CD4-positive, alpha-beta T cell (primary cell): Measurements from ENCODE around the gene PIR. TPM values are rescaled to one million over a fixed set of nuclear protein-coding genes. Genes with fewer than 3 reads are reported as not detected.

Source experiments
- ATAC-seq: fragments of 200-7000 bp; cut with Tn5 transposase; one replicate; pipeline ENCODE4 v1.10.0; 2022; ENCODE audit warnings: mild to moderate bottlenecking; ENCODE audit not compliant: poor library complexity
- CTCF ChIA-PET: fragments of 350-600 bp; sonication (Branson Sonifier 250); formaldehyde crosslinking; loops from one replicate; lab custom pipeline; 2021; ENCODE audit warnings: antibody characterized with exemption, inconsistent platforms; lab: Charles Lee
- POLR2A ChIA-PET: fragments of 350-600 bp; sonication (Branson Sonifier 250); formaldehyde crosslinking; loops from one replicate; lab custom pipeline; 2021; ENCODE audit warnings: antibody characterized with exemption, inconsistent platforms; lab: Charles Lee
- DNase-seq, 14 experiments: peaks; one replicate each; pipeline ENCODE4 v3.0.0-alpha.2; 2013 to 2020; ENCODE audit warnings: mixed read lengths in 2 of 14
- H3K27ac ChIP-seq, 2 donors: one replicate each; pipeline versions ENCODE4 v1.5.1 to v1.7.0; 2013; ENCODE audit warnings: low read length in 2 of 2, low read depth in 1 of 2, mild to moderate bottlenecking in 1 of 2
- H3K27me3 ChIP-seq, 2 experiments: 1 replicate in 1 of 2; 2 replicates in 1 of 2; pipeline versions ENCODE4 v1.6.1 to v1.7.0; 2013; ENCODE audit warnings: low read length in 2 of 2, control low read depth in 1 of 2, mild to moderate bottlenecking in 1 of 2, moderate library complexity in 1 of 2; ENCODE audit not compliant: insufficient read depth in 2 of 2, control insufficient read depth in 1 of 2
- H3K36me3 ChIP-seq: one replicate; pipeline ENCODE4 v1.6.1; 2013; ENCODE audit warnings: low read length, control low read depth; ENCODE audit not compliant: insufficient read depth
- H3K4me1 ChIP-seq: one replicate; pipeline ENCODE4 v1.6.1; 2013; ENCODE audit warnings: low read length, control low read depth; ENCODE audit not compliant: insufficient read depth
- H3K4me3 ChIP-seq: one replicate; pipeline ENCODE4 v1.5.1; 2013; ENCODE audit warnings: mild to moderate bottlenecking, low read length, moderate library complexity
- H3K9me3 ChIP-seq, 2 experiments: 1 replicate in 1 of 2; 2 replicates in 1 of 2; pipeline versions ENCODE4 v1.6.1 to v1.7.0; 2013; ENCODE audit warnings: low read length in 2 of 2, mild to moderate bottlenecking in 2 of 2, control low read depth in 1 of 2, moderate library complexity in 1 of 2; ENCODE audit not compliant: control insufficient read depth in 1 of 2, insufficient read depth in 1 of 2
- H3K27ac Mint-ChIP-seq: one replicate; pipeline ENCODE4 v1.8.0; 2020; ENCODE audit warnings: mixed read lengths
- H3K27me3 Mint-ChIP-seq: one replicate; pipeline ENCODE4 v1.8.0; 2021; ENCODE audit warnings: mixed read lengths
- H3K36me3 Mint-ChIP-seq: one replicate; pipeline ENCODE4 v1.8.0; 2021; ENCODE audit warnings: low read depth, mixed read lengths
- H3K4me1 Mint-ChIP-seq: one replicate; pipeline ENCODE4 v1.8.0; 2021; ENCODE audit warnings: low read depth, mixed read lengths
- H3K4me3 Mint-ChIP-seq: one replicate; pipeline ENCODE4 v1.8.0; 2020; ENCODE audit warnings: mild to moderate bottlenecking, mixed read lengths
- H3K9me3 Mint-ChIP-seq: one replicate; pipeline ENCODE4 v1.8.0; 2020; ENCODE audit warnings: mixed read lengths
- CTCF ChIP-seq: fragments of 200-600 bp; IDR thresholded peaks from one replicate; pipeline ENCODE4 v1.8.0; 2022; ENCODE audit warnings: antibody characterized with exemption, mild to moderate bottlenecking
- intact Hi-C, 2 experiments: fragments of 100-400 bp; cut with DNase I in 1 of 2; cut with micrococcal nuclease in 1 of 2; formaldehyde crosslinking; loops; one replicate each; pipeline versions ENCODE4 v1.15.1 to v1.9.0; 2023 to 2025; cut with DNase I, micrococcal nuclease
- total RNA-seq, 174 experiments: library from RNA in 2 of 174; stranded (reverse) in 2 of 174; gene quantifications; one replicate each; pipeline ENCODE4 v1.2.3 and lab custom pipeline; 2021 to 2026

The PIR gene
- total RNA-seq, 2 experiments from 2014 or later: not detected

- Histone ChIP-seq H3K4me3 (no peak overlapping the region), H3K27ac (no peak overlapping the region), H3K4me1 (no peaks in the 10 kb centered on the region), H3K9me3 (no peaks in the 10 kb centered on the region), H3K27me3 (no peaks in the 10 kb centered on the region), H3K36me3 (no peaks in the 10 kb centered on the region)
- DNase-seq (no peak), ATAC-seq (no peak)
- Mint-ChIP-seq H3K4me1 (no peaks in the 10 kb centered on the region), H3K36me3 (no peaks in the 10 kb centered on the region), H3K27me3 (peaks cover 7% of the 10 kb centered on the region), H3K27ac (no peak overlapping the region), H3K9me3 (no peaks in the 10 kb centered on the region), H3K4me3 (no peak overlapping the region)
- ChIA-PET POLR2A (no interaction called here), CTCF (interaction anchor here (1.0 kb wide), 1 partner anchor 9 kb away, joined by 3 read pairs; no protein-coding TSS in a partner anchor)
- intact Hi-C loops: no loop called here
- TF ChIP-seq CTCF: no peak
Measured at GRCh38 chrX:15358533-15358932, 134.6 kb downstream of the PIR start.

- Histone ChIP-seq H3K27me3 (no peaks in the 10 kb centered on the region), H3K4me3 (no peak overlapping the region), H3K27ac (no peak overlapping the region), H3K4me1 (no peaks in the 10 kb centered on the region), H3K36me3 (no peaks in the 10 kb centered on the region), H3K9me3 (no peaks in the 10 kb centered on the region)
- no peak overlapping the region for H3K4me3 Mint-ChIP-seq
- ATAC-seq: no peak
- ChIA-PET CTCF (no interaction called here), POLR2A (no interaction called here)
- H3K36me3 Mint-ChIP-seq: no peaks in the 10 kb centered on the region
- H3K9me3 Mint-ChIP-seq: no peaks in the 10 kb centered on the region
- no peak for DNase-seq
- no peak for TF ChIP-seq CTCF
- H3K27ac Mint-ChIP-seq: no peak overlapping the region
- H3K27me3 Mint-ChIP-seq: peaks cover 4% of the 10 kb centered on the region
- intact Hi-C loops: no loop called here
- H3K4me1 Mint-ChIP-seq: no peaks in the 10 kb centered on the region
Measured at GRCh38 chrX:15356444-15356843, 136.7 kb downstream of the PIR start.

GRCh38 chrX:15350329-15350996 lies 142.7 kb downstream of the PIR start:
- Histone ChIP-seq H3K4me3 (no peak overlapping the region), H3K4me1 (no peaks in the 10 kb centered on the region), H3K27me3 (no peaks in the 10 kb centered on the region), H3K9me3 (no peaks in the 10 kb centered on the region), H3K27ac (no peak overlapping the region), H3K36me3 (no peaks in the 10 kb centered on the region)
- Mint-ChIP-seq H3K9me3 (no peaks in the 10 kb centered on the region), H3K36me3 (no peaks in the 10 kb centered on the region), H3K4me3 (no peak overlapping the region), H3K4me1 (no peaks in the 10 kb centered on the region), H3K27ac (no peak overlapping the region), H3K27me3 (no peaks in the 10 kb centered on the region)
- ChIA-PET POLR2A (no interaction called here), CTCF (no interaction called here)
- no peak for TF ChIP-seq CTCF
- intact Hi-C loops: no loop called here
- DNase-seq (no peak), ATAC-seq (no peak)
